ENCODE results near the gene GPR55. TPM values are rescaled to one million over a fixed set of nuclear protein-coding genes. Genes with fewer than 3 reads are reported as not detected.

Gene GPR55
- total RNA-seq, 1 donor from 2014 or later = not detected

DNA sequence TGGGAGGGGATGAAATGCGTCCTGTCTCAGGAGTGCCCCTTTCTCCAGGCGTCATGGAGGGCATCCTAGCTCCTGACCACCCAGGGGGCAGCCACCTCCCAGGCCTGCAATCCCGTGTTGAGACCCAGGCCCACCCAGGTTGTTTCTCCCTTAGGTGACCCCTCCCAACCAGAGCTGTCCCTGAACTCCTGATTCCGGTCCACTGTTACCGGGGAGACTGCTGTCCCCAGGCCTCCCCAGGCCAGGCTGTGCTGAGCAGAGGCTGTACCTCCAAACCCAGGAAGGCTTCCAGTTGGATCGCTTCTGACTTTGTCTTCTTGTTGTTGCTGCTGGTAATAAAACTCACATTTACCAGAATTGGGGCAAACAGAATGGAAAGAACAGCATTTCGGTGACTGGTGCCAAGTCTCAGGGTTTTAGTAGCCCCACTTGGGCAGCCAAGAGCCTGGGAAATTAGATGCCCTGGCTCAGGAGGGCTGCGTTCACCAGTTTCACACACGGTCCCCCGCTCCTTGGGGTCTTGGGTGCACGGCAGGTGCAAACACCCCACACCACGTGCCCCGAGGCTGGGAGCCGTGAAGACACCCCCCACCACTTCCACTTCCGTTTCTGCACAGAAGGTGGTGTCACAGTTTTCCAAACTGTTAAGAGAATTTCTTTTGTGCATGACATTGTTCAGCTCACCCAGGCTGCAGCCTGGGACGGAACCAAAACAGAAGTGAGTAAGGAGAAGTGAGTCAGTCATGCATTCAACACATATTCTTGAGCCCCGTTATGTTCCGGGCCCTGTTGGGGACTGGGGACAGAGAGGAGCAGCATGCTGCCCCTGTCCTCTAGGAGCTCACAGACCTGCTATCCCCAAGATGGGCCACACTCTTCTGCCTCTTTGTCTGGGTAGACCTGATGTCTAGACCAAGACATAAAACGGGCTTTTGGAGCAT is 30.9 kb downstream of the GPR55 start:
- no peak for ATAC-seq
- intact Hi-C loops (cut with DNase I) = no loop called here
- no peak for DNase-seq (ENCODE audit: missing footprints)

DNA sequence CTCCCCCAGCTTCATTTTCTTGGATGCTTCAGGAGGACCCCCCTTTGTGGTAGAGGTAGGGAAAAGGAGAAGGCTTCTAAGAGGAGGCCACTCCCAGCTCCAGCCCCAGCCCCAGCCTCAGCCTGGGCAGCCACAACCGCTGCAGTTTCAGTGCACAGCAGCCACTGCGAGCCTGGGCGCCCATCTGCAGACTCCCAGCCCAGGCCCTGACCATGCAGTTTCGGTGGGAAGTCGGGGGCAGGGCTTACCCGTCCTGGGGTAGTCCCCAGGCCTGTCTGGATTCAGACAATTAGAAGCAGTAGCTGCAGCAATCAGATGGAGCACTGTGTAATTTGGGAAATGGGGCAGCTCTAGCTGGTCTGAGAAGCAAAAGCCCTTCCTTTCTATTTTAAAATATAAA is 31.7 kb downstream of the GPR55 start:
- intact Hi-C loops (cut with DNase I) = no loop called here
- no peak for ATAC-seq
- DNase-seq (ENCODE audit: missing footprints) = no peak

DNA sequence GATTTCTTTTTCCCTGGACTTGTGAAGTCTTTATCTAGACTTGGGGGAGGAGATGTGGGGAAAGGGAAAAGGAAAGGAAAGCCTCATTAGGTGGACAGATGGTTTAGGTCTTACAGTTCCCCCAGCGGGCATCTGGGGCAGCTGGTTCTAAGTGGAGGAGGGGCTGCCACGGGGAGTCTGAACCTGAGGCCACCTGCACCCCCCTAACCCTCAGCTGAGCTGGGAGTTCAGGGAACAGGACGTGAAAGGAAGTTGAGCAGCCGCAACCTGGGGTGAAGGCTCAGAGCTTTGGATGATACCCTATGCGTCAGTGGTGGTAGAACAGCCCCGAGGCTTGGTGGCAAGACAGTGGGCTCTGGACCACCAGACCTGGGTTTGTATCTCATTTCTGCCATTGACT is 33.5 kb downstream of the GPR55 start:
- ATAC-seq = no peak
- intact Hi-C loops (cut with DNase I) = no loop called here
- no peak for DNase-seq (ENCODE audit: missing footprints)

DNA sequence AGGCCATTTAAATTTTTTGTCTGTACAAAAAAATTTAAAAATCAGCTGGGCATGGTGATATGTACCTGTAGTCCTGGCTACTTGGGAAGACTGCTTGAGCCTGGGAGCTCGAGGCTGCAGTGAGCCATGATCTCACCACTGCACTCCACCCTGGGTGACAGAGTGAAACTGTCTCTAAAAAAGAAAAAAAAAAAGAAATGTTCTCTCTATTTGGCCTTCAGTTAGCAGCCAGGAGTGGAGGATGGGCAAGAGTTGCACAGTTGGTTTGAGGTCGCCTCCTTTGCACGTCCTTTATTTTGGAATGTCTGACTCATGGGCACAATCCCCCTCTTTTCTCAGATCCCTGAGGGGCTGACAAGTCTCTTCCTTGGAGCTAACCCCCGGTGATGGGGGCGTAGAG is 34.0 kb downstream of the GPR55 start:
- intact Hi-C loops (cut with DNase I) = no loop called here
- DNase-seq (ENCODE audit: missing footprints) (no peak), ATAC-seq (no peak)

DNA sequence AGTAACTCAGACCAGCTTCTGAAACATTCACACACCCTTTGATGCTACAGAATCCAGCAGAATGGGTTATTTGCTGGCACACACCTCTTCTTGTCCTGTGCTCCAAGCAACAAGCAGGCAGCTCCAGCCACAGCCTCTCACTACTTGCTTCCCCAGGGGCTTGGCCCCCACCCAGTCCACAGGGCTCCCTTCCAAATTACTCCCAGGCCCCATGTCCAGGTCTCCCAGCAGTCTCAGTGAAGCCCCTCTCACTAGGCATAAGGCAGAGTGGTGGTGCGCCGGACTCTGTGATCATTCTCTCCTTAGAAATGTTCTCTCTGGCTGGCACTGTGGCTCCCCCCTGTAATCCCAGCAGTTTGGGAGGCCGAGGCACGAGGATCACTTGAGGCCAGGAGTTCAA is 34.4 kb downstream of the GPR55 start:
- DNase-seq (ENCODE audit: missing footprints) (no peak), ATAC-seq (no peak)
- intact Hi-C loops (cut with DNase I) = no loop called here

DNA sequence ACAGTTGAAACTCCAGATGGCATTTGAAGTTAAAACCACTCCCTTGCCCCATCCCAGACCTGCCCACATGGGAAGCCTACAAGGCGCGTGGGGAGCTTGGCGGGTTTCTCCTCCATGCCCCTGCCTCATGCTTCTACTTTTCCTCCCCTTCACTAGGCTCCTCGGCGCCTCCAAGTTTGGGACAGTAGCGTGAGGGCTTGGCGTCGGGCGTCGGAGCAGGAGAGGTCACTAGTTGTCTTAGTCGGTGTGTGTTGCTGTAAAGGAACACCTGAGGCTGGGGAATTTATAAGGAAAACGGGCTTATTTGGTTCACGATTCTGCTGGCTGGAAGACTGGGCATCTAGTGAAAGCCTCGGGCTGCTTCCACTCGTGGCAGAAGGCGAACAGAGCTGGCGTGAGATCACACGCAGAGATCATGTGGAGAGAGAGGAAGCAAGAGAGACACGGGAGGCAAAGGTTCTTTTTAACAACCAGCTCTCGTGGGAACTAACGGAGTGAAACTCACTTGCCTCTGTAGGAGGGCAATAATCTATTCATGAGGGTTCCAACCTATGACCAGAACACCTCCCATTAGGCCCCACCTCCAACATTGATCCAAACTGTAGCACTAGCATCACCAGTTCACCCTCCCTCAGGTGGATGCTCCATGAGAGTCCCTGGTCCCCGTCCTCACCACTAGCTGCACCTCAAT is 35.0 kb downstream of the GPR55 start:
- ATAC-seq (no peak), DNase-seq (ENCODE audit: missing footprints) (no peak)
- intact Hi-C loops (cut with DNase I) = no loop called here

DNA sequence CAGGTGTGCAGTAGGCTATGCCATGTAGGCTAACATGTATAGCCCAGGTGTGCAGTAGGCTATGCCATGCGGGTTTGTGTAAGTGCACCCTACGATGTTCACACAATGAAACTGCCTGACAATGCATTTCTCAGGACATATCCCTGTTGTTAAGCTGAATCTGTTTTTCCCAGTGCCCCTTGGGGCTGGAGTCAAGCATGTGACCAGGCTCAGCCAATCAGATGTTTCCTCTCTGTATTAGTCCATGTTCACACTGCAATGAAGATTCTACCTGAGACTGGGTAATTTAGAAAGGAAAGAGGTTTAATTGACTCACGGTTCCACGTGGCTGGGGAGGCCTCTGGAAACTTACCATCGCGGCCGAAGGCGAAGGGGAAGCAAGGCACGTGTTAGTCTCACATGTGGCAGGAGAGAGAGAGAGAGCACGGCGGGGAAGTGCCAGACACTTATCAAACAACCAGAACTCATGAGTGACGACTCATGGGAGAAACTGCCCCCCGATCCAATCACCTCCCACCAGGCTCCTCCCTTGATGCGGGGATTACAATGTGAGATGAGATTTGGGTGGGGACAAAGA is 36.1 kb downstream of the GPR55 start:
- intact Hi-C loops (cut with DNase I) = no loop called here
- no peak for DNase-seq (ENCODE audit: missing footprints)
- ATAC-seq = no peak

DNA sequence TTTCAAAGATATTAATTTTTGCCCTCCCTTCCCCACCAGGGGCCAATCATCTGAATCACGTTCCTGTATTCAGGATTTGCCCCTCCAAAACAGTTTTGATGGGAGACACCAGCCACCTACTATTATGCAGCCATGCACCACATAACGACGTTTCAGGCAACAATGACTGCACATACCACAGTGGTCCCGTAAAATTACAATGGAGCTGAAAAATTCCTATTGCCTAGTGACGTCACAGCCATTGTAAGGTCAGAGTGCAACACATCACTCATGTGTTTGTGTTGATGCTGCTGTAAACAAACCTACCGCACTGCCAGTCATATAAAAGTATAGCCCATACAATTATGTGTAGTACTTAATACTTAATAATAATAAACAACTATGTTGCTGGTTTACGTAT is 37.7 kb downstream of the GPR55 start:
- ATAC-seq (no peak), DNase-seq (ENCODE audit: missing footprints) (no peak)
- intact Hi-C loops (cut with DNase I) = no loop called here

DNA sequence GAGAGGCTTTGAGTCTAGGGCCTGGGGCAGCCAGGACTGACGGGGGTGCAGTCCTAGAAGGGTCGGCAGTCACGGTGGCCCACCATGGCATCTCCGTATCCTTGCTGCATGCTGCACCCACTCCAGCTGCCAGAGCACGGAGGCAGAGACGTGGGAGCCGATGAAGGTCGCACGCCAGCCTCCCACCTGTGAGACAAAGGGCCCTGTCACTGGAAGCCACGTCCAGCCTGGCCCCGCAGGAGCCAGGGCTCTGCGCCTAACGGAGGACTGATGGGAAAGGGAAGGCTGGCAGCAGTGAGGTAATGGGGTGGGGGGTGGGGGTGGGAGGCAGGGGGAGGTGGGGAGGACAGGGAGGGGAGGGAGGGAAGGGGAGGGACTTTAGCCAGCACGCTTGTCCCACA is 38.4 kb downstream of the GPR55 start:
- DNase-seq (ENCODE audit: missing footprints) = no peak
- ATAC-seq = no peak
- intact Hi-C loops (cut with DNase I) = no loop called here

DNA sequence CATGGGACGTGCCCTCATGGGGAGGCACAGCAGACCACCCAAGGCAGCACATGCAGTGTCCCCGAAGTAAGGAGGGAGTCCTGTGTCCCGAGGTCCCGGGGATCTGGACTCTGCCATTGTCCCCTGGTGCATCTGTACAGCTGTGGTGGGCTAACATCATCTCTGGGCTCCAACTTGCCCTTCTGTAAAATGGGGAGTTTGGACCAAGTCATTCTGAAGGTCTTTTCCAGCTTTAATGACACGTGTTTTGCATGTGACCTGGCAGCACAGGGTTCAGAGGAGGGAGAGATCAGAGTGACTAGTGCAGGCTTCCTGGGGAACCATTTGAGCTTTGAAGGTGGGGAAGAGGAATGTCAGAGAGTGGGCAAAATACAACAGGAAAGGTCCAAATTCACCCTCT is 38.8 kb downstream of the GPR55 start:
- DNase-seq (ENCODE audit: missing footprints) = no peak
- intact Hi-C loops (cut with DNase I) = no loop called here
- no peak for ATAC-seq

DNA sequence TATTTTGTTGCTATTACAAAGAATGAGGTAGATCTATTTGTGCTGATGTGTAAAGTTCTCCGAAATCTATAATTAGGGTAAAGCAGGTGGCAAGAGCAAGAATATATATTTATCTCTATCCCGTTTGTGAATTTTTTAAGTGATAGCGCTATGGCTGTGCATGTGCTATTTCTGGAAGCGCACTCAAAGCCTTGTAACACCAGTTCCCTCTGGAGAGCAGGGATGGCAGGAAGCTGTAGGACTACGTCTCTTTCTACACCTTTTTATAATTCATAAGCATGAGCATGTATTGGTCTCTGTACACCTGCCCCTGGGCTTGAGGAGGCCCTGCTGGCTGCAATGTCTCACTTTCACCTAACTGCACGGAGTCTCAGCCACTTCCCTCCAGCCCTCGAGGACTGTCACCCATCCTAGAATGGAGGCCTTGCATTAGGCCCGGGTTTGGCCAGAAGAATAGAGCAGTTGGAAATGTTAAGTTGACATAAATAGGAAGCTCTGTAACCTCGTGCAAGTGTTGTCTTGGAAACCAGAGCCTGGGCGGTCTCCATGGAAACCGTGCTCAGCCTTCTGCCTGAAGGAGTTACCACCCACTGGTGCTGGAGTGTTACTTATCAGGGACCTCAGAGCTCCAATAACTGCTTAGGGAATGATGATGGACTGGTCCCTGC is 39.4 kb downstream of the GPR55 start:
- ATAC-seq (no peak), DNase-seq (ENCODE audit: missing footprints) (no peak)
- intact Hi-C loops (cut with DNase I) = no loop called here

DNA sequence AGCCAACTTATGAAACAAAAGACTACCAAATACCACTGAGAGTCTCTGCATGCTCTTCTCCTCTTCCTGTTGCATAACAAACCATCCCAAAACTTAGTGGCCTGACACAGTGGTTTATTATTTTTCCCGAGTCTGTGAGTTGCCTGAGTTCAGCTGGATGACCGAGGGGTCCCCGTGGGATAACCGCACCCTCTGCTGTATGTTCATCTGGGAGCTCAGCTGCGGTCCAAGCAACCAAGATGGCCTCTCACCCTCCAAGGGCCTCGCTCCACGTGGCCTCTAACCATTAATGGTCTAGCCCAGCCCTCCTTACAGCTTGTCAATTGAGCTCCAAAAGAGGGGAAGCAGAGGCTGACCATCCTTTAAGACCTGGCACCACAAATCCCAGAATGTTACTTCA is 43.2 kb downstream of the GPR55 start:
- no peak for DNase-seq (ENCODE audit: missing footprints)
- intact Hi-C loops (cut with DNase I) = no loop called here

DNA sequence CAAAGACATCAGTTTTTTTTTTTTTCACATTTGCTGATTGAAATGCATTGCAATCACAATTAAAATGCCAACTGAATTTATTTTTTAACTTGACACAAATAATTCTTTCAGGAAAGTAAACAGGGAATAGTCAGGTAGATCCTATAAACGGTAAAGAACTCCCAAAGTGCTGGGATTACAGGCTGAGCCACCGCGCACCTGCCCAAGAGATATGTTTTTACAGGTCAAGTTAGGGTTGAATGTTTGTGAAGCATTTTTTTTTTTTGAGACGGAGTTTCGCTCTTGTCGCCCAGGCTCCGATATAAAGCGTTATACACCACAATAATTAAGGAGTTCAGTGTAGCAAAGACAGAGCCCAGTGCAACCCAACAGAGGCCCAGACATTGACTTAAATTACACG is 45.2 kb downstream of the GPR55 start:
- no peak for DNase-seq (ENCODE audit: missing footprints)
- ATAC-seq = no peak
- intact Hi-C loops (cut with DNase I) = no loop called here

More for the DNA sequence above, 43.2 kb downstream of the GPR55 start:
- ATAC-seq = no peak

DNA sequence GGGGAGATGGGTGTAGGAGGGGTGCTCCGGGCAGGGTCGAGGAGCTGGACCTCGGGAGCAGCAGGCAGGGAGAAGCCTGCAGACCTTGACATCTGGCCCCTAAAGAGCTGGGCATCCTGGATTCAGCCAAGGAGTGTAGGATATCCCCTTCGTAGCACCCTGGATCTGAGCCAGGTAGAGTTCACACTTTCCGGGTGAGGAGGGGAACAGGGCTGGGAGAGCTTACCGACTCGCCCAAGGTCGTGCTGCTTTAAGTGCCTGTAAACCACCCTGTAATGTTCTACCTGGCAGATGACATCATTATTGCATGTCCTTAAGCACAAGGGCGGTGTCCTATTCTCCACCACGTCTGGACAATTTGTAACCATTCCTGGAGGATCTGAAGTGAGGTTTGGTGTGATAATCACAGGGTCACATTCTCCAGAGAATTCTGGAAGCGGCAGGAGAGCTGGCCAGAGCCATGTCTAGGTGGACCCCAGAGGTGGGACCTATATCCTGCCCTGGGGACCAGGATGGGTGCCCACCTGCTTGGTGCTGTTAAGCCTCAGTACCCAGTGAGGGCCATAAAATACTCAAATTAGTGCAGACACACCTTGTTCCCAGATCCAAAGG is 45.7 kb downstream of the GPR55 start:
- ATAC-seq (no peak), DNase-seq (ENCODE audit: missing footprints) (no peak)
- intact Hi-C loops (cut with DNase I) = no loop called here

DNA sequence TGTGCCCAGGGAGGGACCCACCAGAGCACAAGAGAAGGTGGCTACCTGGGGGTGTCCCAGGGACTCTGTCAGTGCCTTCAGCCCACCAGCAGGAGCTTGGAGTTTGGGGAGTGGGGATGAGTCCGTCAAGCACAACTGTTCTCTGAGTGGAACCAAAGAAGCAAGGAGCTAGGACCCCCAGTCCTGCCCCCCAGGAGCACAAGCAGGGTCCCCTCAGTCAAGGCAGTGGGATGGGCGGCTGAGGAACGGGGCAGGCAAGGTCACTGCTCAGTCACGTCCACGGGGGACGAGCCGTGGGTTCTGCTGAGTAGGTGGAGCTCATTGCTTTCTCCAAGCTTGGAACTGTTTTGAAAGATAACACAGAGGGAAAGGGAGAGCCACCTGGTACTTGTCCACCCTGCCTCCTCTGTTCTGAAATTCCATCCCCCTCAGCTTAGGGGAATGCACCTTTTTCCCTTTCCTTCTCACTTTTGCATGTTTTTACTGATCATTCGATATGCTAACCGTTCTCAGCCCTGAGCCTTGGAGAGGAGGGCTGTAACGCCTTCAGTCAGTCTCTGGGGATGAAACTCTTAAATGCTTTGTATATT is 46.3 kb downstream of the GPR55 start:
- DNase-seq (ENCODE audit: missing footprints) (no peak), ATAC-seq (no peak)
- intact Hi-C loops (cut with DNase I) = no loop called here

DNA sequence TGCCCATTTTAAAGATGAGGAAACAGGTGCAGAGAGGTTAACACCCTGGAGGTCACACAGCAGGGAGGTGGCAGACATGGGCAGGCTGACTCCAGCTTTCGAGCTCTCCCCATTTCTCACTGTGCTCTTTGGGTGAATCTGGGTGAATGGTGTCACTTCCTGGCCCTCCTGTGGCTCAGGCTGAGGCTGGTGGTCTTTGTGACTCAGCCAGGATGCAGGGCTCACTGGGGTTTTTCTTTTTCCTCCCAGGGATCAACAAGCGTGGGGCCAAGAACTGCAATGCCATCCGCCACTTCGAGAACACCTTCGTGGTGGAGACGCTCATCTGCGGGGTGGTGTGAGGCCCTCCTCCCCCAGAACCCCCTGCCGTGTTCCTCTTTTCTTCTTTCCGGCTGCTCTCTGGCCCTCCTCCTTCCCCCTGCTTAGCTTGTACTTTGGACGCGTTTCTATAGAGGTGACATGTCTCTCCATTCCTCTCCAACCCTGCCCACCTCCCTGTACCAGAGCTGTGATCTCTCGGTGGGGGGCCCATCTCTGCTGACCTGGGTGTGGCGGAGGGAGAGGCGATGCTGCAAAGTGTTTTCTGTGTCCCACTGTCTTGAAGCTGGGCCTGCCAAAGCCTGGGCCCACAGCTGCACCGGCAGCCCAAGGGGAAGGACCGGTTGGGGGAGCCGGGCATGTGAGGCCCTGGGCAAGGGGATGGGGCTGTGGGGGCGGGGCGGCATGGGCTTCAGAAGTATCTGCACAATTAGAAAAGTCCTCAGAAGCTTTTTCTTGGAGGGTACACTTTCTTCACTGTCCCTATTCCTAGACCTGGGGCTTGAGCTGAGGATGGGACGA is 47.1 kb downstream of the GPR55 start:
- ATAC-seq (no peak), DNase-seq (ENCODE audit: missing footprints) (no peak)
- intact Hi-C loops (cut with DNase I) = no loop called here

DNA sequence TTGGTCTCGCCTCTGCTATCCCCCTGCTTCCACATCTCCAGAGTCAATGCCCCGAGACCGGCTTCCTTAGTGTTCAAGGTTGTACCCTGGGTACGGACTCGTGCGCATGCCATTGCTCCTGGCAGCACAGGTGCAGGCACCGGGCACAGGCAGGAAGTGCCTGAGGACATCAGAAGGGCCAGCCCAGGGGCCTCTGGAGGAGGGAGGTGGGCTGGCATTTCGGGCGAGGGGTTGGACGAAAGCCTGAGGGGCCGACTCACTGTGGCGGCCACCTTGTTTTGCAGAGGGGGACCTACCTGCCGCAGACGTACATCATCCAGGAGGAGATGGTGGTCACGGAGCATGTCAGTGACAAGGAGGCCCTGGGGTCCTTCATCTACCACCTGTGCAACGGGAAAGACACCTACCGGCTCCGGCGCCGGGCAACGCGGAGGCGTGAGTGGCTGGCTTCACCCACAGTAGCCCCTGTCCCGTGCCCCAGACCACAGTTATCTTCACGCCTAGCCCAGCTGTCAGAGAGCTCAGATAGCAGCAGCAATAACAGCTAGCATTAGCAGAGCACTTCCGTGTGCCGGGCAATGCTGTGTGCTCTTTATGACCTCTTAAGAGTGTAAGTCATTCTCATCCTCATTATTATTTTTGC is 47.8 kb downstream of the GPR55 start:
- intact Hi-C loops (cut with DNase I) = no loop called here
- DNase-seq (ENCODE audit: missing footprints) (no peak), ATAC-seq (no peak)
